PFSK-1 (cell line): ENCODE data around the gene SNTB2.

Experiments used
- FOXP2 ChIP-seq: optimal IDR thresholded peaks from 2 replicates; pipeline ENCODE3; 2011; ENCODE audit warnings: borderline replicate concordance, control low read depth, inconsistent platforms; ENCODE audit not compliant: insufficient read depth; ENCODE audit errors: extremely low read length, extremely low read depth
- POLR2AphosphoS5 ChIP-seq: IDR thresholded peaks from 2 replicates; pipeline ENCODE4 v1.6.1; 2012; ENCODE audit warnings: low read depth, mild to moderate bottlenecking, control low read depth, low read length, moderate library complexity
- SIN3A ChIP-seq: IDR thresholded peaks from 2 replicates; pipeline ENCODE4 v1.6.1; 2012; ENCODE audit warnings: mild to moderate bottlenecking, low read length, moderate library complexity, borderline replicate concordance; ENCODE audit not compliant: insufficient read depth
- TAF1 ChIP-seq: IDR thresholded peaks from 2 replicates; pipeline ENCODE4 v1.6.1; 2012; ENCODE audit warnings: low read length, control low read depth, borderline replicate concordance; ENCODE audit not compliant: insufficient read depth
- TF ChIP-seq, protein P1 (sequence below), 2 experiments: IDR thresholded peaks; 2 replicates each; pipeline versions ENCODE4 v1.6.1 to v1.8.0; 2011 to 2012; ENCODE audit warnings: low read depth in 2 of 2, low read length in 2 of 2, control low read depth in 1 of 2, inconsistent platforms in 1 of 2, mild to moderate bottlenecking in 1 of 2, moderate library complexity in 1 of 2; ENCODE audit not compliant: insufficient read depth in 1 of 2

SNTB2 gene

GRCh38 chr16:69274699-69275235 is 87.8 kb downstream of the SNTB2 start:
- no peak for TF ChIP-seq FOXP2
- TF ChIP-seq, protein P1, sequence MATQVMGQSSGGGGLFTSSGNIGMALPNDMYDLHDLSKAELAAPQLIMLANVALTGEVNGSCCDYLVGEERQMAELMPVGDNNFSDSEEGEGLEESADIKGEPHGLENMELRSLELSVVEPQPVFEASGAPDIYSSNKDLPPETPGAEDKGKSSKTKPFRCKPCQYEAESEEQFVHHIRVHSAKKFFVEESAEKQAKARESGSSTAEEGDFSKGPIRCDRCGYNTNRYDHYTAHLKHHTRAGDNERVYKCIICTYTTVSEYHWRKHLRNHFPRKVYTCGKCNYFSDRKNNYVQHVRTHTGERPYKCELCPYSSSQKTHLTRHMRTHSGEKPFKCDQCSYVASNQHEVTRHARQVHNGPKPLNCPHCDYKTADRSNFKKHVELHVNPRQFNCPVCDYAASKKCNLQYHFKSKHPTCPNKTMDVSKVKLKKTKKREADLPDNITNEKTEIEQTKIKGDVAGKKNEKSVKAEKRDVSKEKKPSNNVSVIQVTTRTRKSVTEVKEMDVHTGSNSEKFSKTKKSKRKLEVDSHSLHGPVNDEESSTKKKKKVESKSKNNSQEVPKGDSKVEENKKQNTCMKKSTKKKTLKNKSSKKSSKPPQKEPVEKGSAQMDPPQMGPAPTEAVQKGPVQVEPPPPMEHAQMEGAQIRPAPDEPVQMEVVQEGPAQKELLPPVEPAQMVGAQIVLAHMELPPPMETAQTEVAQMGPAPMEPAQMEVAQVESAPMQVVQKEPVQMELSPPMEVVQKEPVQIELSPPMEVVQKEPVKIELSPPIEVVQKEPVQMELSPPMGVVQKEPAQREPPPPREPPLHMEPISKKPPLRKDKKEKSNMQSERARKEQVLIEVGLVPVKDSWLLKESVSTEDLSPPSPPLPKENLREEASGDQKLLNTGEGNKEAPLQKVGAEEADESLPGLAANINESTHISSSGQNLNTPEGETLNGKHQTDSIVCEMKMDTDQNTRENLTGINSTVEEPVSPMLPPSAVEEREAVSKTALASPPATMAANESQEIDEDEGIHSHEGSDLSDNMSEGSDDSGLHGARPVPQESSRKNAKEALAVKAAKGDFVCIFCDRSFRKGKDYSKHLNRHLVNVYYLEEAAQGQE (IDR thresholded peaks at IDR 0.05; ENCODE audit: insufficient read depth in 1 of 2, low read depth in 2 of 2, low read length in 2 of 2) = no peak

GRCh38 chr16:69276148-69277115 is 89.5 kb downstream of the SNTB2 start:
- TF ChIP-seq FOXP2 = no peak
- TF ChIP-seq, protein P1 (IDR thresholded peaks at IDR 0.05; ENCODE audit: insufficient read depth in 1 of 2, low read depth in 2 of 2, low read length in 2 of 2) = no peak
- no peak for TF ChIP-seq SIN3A
- TF ChIP-seq TAF1 = no peak

GRCh38 chr16:69277413-69277812 is 90.4 kb downstream of the SNTB2 start:
- TF ChIP-seq POLR2AphosphoS5 (no peak), TAF1 (no peak), SIN3A (no peak)

- TF ChIP-seq TAF1 (no peak), SIN3A (no peak), POLR2AphosphoS5 (no peak), FOXP2 (no peak)
- TF ChIP-seq, protein P1 (IDR thresholded peaks at IDR 0.05; ENCODE audit: insufficient read depth in 1 of 2, low read depth in 2 of 2, low read length in 2 of 2) = no peak
Measured at GRCh38 chr16:69283851-69284250, 96.9 kb downstream of the SNTB2 start.

GRCh38 chr16:69285240-69285639 is 98.3 kb downstream of the SNTB2 start:
- TF ChIP-seq SIN3A (no peak), POLR2AphosphoS5 (no peak), TAF1 (no peak), FOXP2 (no peak)
- TF ChIP-seq, protein P1 (IDR thresholded peaks at IDR 0.05; ENCODE audit: insufficient read depth in 1 of 2, low read depth in 2 of 2, low read length in 2 of 2) = no peak
